Measurements from ENCODE around the gene PEX16.

PEX16 gene

GRCh38 chr11:45919806-45920530, 2.3 kb upstream of the PEX16 start:
- no peak overlapping the region for H3K27ac ChIP-seq
- no peak for DNase-seq
- peaks cover 32% of the 10 kb centered on the region for H3K27me3 ChIP-seq (replicated peaks)
- H3K4me3 ChIP-seq (ENCODE audit: low read depth, low read length) = no peak overlapping the region
- no peak for TF ChIP-seq CTCF (IDR thresholded peaks at IDR 0.05; ENCODE audit: low read depth, low read length, missing control alignments)
- peaks cover 5% of the 10 kb centered on the region for H3K36me3 ChIP-seq (replicated peaks)
- in situ Hi-C loops (cut with HindIII; ENCODE audit: low pct_ligation_motif_present, low sequenced_read_pairs) = no loop called here

DNA sequence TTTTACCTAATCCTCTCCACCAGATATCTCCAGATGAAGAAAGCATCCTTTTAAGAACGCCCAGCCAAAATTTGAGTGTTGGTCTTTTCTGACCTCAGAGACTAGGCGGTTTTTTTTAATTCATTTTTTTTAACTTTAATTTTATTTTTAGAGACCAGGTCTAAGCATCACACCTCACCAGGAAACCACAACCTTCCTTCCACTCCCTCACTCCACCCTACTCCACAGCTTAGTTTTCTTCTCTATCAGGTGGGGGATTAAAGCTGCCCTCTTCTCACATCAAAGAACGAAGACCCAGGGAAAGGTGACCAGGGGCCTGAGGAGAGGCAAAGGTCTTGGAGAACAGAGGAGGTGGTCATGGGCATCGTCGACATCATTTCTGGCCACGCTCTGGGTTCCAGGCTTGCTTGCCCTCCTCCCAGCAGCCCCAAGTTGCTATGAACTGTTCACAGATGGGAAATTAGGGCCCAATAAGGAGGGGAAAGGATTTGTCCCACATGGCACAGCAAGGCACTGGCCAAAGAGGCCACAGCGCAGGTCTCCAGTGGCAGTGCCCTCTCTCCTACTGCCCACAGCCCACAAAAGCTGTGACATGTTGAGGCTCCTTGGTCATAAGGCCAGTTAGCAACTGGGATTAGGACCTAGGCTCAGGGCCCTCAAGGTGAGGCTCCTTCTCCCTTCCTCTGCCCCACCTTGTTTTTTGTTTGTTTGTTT, 1.4 kb upstream of the PEX16 start:
- in situ Hi-C loops (cut with HindIII; ENCODE audit: low pct_ligation_motif_present, low sequenced_read_pairs) = no loop called here
- no peak for TF ChIP-seq CTCF (IDR thresholded peaks at IDR 0.05; ENCODE audit: low read depth, low read length, missing control alignments)
- no peak overlapping the region for H3K27ac ChIP-seq

DNA sequence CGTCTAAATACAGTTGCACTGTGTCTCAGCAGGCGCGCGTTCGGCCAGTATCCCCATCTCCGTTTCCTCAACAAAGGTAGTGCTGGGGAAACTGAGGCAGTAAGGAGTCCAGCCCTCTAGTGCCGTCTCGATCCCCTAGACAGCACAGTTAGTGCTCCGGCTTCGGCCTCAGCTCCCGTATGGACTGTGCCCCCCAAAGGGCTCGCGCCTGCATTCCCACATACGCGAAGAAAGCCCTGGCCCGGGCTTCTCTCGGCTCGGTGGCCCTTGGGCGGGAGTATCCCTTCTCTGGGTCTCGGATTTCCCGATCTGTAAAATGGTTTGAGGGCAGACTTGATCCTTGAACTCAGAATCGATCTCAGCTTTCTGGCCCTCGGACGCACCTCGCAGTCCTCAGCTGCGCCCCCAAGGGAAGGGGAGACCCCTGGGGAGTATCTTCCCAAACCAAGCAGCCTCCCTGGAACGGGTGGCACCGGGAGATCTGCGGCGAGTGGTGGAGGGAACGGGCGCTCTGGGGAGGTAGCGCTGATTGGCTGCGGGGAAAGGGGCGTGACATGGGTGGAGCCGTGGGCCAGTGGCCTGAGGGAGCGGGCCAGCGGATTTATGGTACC, 759 bp upstream of the PEX16 start:
- H3K4me3 ChIP-seq (ENCODE audit: low read depth, low read length) = peak overlapping the region; percentile 96
- peaks cover 16% of the 10 kb centered on the region for H3K36me3 ChIP-seq (replicated peaks)
- H3K27ac ChIP-seq = peak overlapping the region; percentile 16
- DNase-seq = peak; percentile 62
- TF ChIP-seq CTCF (IDR thresholded peaks at IDR 0.05; ENCODE audit: low read depth, low read length, missing control alignments) = no peak
- in situ Hi-C loops (cut with HindIII; ENCODE audit: low pct_ligation_motif_present, low sequenced_read_pairs) = no loop called here
- H3K27me3 ChIP-seq (replicated peaks) = peaks cover 21% of the 10 kb centered on the region

More for the DNA sequence above, 1.4 kb upstream of the PEX16 start:
- no peak for DNase-seq
- Histone ChIP-seq H3K27me3 (replicated peaks) (peaks cover 26% of the 10 kb centered on the region), H3K4me3 (ENCODE audit: low read depth, low read length) (peak overlapping the region; percentile 96), H3K36me3 (replicated peaks) (peaks cover 11% of the 10 kb centered on the region)

GRCh38 chr11:45917286-45917622, 423 bp downstream of the PEX16 start:
- no peak for TF ChIP-seq CTCF (IDR thresholded peaks at IDR 0.05; ENCODE audit: low read depth, low read length, missing control alignments)
- DNase-seq = no peak
- H3K36me3 ChIP-seq (replicated peaks) = peaks cover 23% of the 10 kb centered on the region
- in situ Hi-C loops (cut with HindIII; ENCODE audit: low pct_ligation_motif_present, low sequenced_read_pairs) = no loop called here
- peak overlapping the region; percentile 51 for H3K27ac ChIP-seq
- peaks cover 10% of the 10 kb centered on the region for H3K27me3 ChIP-seq (replicated peaks)
- H3K4me3 ChIP-seq (ENCODE audit: low read depth, low read length) = peak overlapping the region; percentile 96

- Histone ChIP-seq H3K27ac (no peak overlapping the region), H3K27me3 (replicated peaks) (no peaks in the 10 kb centered on the region), H3K4me3 (ENCODE audit: low read depth, low read length) (no peak overlapping the region), H3K36me3 (replicated peaks) (peaks cover 32% of the 10 kb centered on the region)
- in situ Hi-C loops (cut with HindIII; ENCODE audit: low pct_ligation_motif_present, low sequenced_read_pairs) = no loop called here
- TF ChIP-seq CTCF (IDR thresholded peaks at IDR 0.05; ENCODE audit: low read depth, low read length, missing control alignments) = no peak
- no peak for DNase-seq
Observed at GRCh38 chr11:45915446-45915845, 2.2 kb downstream of the PEX16 start.
